Measurements from ENCODE around the gene GPHN.

The GPHN gene

GRCh38 chr14:66508846-66509621 lies 1.1 kb downstream of the GPHN start:
- no peak for DNase-seq (ENCODE audit: low read depth, low spot score)
- TF ChIP-seq FOXP2 (optimal IDR thresholded peaks at IDR 0.05; ENCODE audit: control extremely low read depth, extremely low read length, insufficient read depth) = no peak
- TF ChIP-seq POLR2AphosphoS5 (IDR thresholded peaks at IDR 0.05; ENCODE audit: borderline replicate concordance, low read depth, low read length) = no peak
- no peak for TF ChIP-seq EZH2 (IDR thresholded peaks at IDR 0.05)
- H3K9ac ChIP-seq (ENCODE audit: insufficient read length) = peak overlapping the region; percentile 72
- peak overlapping the region; percentile 95 for H3K4me3 ChIP-seq
- no peaks in the 10 kb centered on the region for H3K36me3 ChIP-seq (ENCODE audit: insufficient read depth, low read length)
- no peak overlapping the region for H3K27ac ChIP-seq
- H3K9me3 ChIP-seq (ENCODE audit: low read depth, low read length) = no peaks in the 10 kb centered on the region

DNA sequence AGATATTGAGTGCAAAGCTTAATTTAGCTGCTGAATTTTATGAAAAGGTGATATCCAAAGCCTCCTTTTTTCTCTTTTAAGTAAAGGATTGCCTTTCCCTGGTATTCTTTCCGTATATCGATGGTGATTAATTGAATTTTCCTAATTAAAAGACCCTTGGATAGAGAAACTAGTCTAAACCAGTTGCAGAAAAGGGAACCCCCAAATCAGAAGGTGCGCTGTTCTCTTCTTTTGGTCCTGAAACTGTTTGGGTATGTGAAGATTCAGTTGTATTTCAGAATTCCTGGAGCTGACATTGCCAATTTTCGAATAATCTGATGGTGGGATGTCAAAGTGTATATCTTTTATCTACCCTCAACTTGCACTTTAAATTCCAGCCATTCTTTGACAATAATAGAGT lies 1.9 kb downstream of the GPHN start:
- Histone ChIP-seq H3K9ac (ENCODE audit: insufficient read length) (no peak overlapping the region), H3K4me3 (peak overlapping the region; percentile 95), H3K27ac (no peak overlapping the region)

DNA sequence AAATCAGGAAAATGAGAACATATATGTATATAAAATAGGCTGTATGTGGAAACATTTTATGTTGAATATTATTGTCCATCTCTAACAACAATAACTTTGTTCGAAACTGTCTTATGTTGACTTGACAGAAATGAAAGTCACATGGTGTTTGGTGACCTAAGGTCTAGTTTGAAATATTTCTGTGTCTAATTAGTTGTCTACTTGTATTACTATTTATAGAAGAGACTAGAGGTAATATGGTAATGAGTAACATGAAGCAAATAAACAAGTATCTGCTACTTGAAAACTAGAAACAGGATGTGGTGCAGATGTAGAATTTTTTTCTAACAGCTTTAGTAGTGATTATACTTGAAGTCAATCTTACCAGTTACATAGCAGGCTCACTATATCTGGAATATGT lies 3.9 kb downstream of the GPHN start:
- Histone ChIP-seq H3K9me3 (ENCODE audit: low read depth, low read length) (no peaks in the 10 kb centered on the region), H3K4me3 (no peak overlapping the region), H3K9ac (ENCODE audit: insufficient read length) (no peak overlapping the region), H3K36me3 (ENCODE audit: insufficient read depth, low read length) (no peaks in the 10 kb centered on the region), H3K27ac (no peak overlapping the region)
- DNase-seq (ENCODE audit: low read depth, low spot score) = no peak
- TF ChIP-seq FOXP2 (optimal IDR thresholded peaks at IDR 0.05; ENCODE audit: control extremely low read depth, extremely low read length, insufficient read depth) = no peak
- TF ChIP-seq POLR2AphosphoS5 (IDR thresholded peaks at IDR 0.05; ENCODE audit: borderline replicate concordance, low read depth, low read length) = no peak
- no peak for TF ChIP-seq EZH2 (IDR thresholded peaks at IDR 0.05)

More for the DNA sequence above, 1.9 kb downstream of the GPHN start:
- Histone ChIP-seq H3K9me3 (ENCODE audit: low read depth, low read length) (no peaks in the 10 kb centered on the region), H3K36me3 (ENCODE audit: insufficient read depth, low read length) (no peaks in the 10 kb centered on the region)
- TF ChIP-seq FOXP2 (optimal IDR thresholded peaks at IDR 0.05; ENCODE audit: control extremely low read depth, extremely low read length, insufficient read depth) = no peak
- no peak for TF ChIP-seq POLR2AphosphoS5 (IDR thresholded peaks at IDR 0.05; ENCODE audit: borderline replicate concordance, low read depth, low read length)
- TF ChIP-seq EZH2 (IDR thresholded peaks at IDR 0.05) = no peak
- DNase-seq (ENCODE audit: low read depth, low spot score) = no peak

GRCh38 chr14:66514213-66514612 lies 6.3 kb downstream of the GPHN start:
- no peak overlapping the region for H3K27ac ChIP-seq
- H3K9ac ChIP-seq (ENCODE audit: insufficient read length) = no peak overlapping the region
- no peak for DNase-seq (ENCODE audit: low read depth, low spot score)
- TF ChIP-seq POLR2AphosphoS5 (IDR thresholded peaks at IDR 0.05; ENCODE audit: borderline replicate concordance, low read depth, low read length) = no peak
- no peak for TF ChIP-seq FOXP2 (optimal IDR thresholded peaks at IDR 0.05; ENCODE audit: control extremely low read depth, extremely low read length, insufficient read depth)
- TF ChIP-seq EZH2 (IDR thresholded peaks at IDR 0.05) = no peak
- H3K4me3 ChIP-seq = no peak overlapping the region
- no peaks in the 10 kb centered on the region; the same call in 1 of the 2 replicates for H3K36me3 ChIP-seq (ENCODE audit: insufficient read depth, low read length)
- peaks cover 5% of the 10 kb centered on the region; the same call in 1 of the 2 replicates for H3K9me3 ChIP-seq (ENCODE audit: low read depth, low read length)

- no peak overlapping the region for H3K9ac ChIP-seq (ENCODE audit: insufficient read length)
- H3K9me3 ChIP-seq (ENCODE audit: low read depth, low read length) = no peaks in the 10 kb centered on the region
- no peak overlapping the region for H3K4me3 ChIP-seq
- TF ChIP-seq EZH2 (IDR thresholded peaks at IDR 0.05) (no peak), POLR2AphosphoS5 (IDR thresholded peaks at IDR 0.05; ENCODE audit: borderline replicate concordance, low read depth, low read length) (no peak), FOXP2 (optimal IDR thresholded peaks at IDR 0.05; ENCODE audit: control extremely low read depth, extremely low read length, insufficient read depth) (no peak)
- no peaks in the 10 kb centered on the region for H3K36me3 ChIP-seq (ENCODE audit: insufficient read depth, low read length)
- no peak for DNase-seq (ENCODE audit: low read depth, low spot score)
- no peak overlapping the region for H3K27ac ChIP-seq
Measured at GRCh38 chr14:66530526-66530925, 22.6 kb downstream of the GPHN start.

GRCh38 chr14:66539034-66539433 lies 31.1 kb downstream of the GPHN start:
- no peaks in the 10 kb centered on the region for H3K36me3 ChIP-seq (ENCODE audit: insufficient read depth, low read length)
- DNase-seq (ENCODE audit: low read depth, low spot score) = no peak
- H3K9me3 ChIP-seq (ENCODE audit: low read depth, low read length) = no peaks in the 10 kb centered on the region
- TF ChIP-seq FOXP2 (optimal IDR thresholded peaks at IDR 0.05; ENCODE audit: control extremely low read depth, extremely low read length, insufficient read depth) = no peak
- no peak for TF ChIP-seq EZH2 (IDR thresholded peaks at IDR 0.05)
- TF ChIP-seq POLR2AphosphoS5 (IDR thresholded peaks at IDR 0.05; ENCODE audit: borderline replicate concordance, low read depth, low read length) = no peak
- no peak overlapping the region for H3K4me3 ChIP-seq
- H3K27ac ChIP-seq = no peak overlapping the region
- H3K9ac ChIP-seq (ENCODE audit: insufficient read length) = no peak overlapping the region

DNA sequence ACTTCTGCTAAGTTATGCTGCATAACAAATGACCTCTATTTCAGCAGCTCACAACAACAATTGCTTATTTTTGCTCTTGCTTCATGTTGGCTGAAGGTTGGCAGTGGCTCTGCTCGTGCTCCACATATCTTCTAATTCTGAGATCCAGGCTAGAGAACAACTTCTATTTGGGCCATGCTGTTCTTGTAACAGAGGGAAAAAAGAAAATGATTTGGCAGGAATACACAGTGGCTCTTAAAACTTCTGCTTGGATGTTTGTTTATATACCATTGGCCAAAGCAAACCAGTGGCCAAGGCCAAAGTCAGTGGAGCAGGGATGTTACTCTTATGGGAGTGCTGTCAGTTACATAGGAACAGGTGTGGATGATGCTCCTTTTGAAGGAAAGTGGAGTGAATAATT lies 32.1 kb downstream of the GPHN start:
- no peak overlapping the region for H3K4me3 ChIP-seq
- no peaks in the 10 kb centered on the region for H3K36me3 ChIP-seq (ENCODE audit: insufficient read depth, low read length)
- no peaks in the 10 kb centered on the region for H3K9me3 ChIP-seq (ENCODE audit: low read depth, low read length)
- no peak for DNase-seq (ENCODE audit: low read depth, low spot score)
- no peak overlapping the region for H3K27ac ChIP-seq
- TF ChIP-seq POLR2AphosphoS5 (IDR thresholded peaks at IDR 0.05; ENCODE audit: borderline replicate concordance, low read depth, low read length) (no peak), EZH2 (IDR thresholded peaks at IDR 0.05) (no peak), FOXP2 (optimal IDR thresholded peaks at IDR 0.05; ENCODE audit: control extremely low read depth, extremely low read length, insufficient read depth) (no peak)
- no peak overlapping the region for H3K9ac ChIP-seq (ENCODE audit: insufficient read length)

GRCh38 chr14:66541627-66542026 lies 33.7 kb downstream of the GPHN start:
- no peak for DNase-seq (ENCODE audit: low read depth, low spot score)
- Histone ChIP-seq H3K27ac (no peak overlapping the region), H3K9me3 (ENCODE audit: low read depth, low read length) (no peaks in the 10 kb centered on the region), H3K4me3 (no peak overlapping the region), H3K36me3 (ENCODE audit: insufficient read depth, low read length) (no peaks in the 10 kb centered on the region), H3K9ac (ENCODE audit: insufficient read length) (no peak overlapping the region)
- TF ChIP-seq POLR2AphosphoS5 (IDR thresholded peaks at IDR 0.05; ENCODE audit: borderline replicate concordance, low read depth, low read length) (no peak), FOXP2 (optimal IDR thresholded peaks at IDR 0.05; ENCODE audit: control extremely low read depth, extremely low read length, insufficient read depth) (no peak), EZH2 (IDR thresholded peaks at IDR 0.05) (no peak)
